CD4-positive, CD25-positive, alpha-beta regulatory T cell (primary cell): Measurements from ENCODE around the gene COL4A2. TPM values are rescaled to one million over a fixed set of nuclear protein-coding genes. Genes with fewer than 3 reads are reported as not detected.

ENCODE experiments used
- ATAC-seq, 2 donors: fragments of 150-1000 bp; cut with Tn5 transposase; one replicate each; pipeline ENCODE4 v1.10.0; 2021; ENCODE audit warnings: low read depth in 2 of 2, moderate number of reproducible peaks in 2 of 2, moderate library complexity in 1 of 2
- DNase-seq, 3 donors: peaks; one replicate each; pipeline versions ENCODE4 v3.0.0 to v3.0.0-alpha.2; 2012 to 2022; ENCODE audit warnings: mixed read lengths in 1 of 3
- H3K27ac ChIP-seq: one replicate; pipeline ENCODE4 v1.7.0; 2013; ENCODE audit warnings: mild to moderate bottlenecking, low read length; ENCODE audit not compliant: insufficient read depth, poor library complexity, severe bottlenecking
- H3K27me3 ChIP-seq: one replicate; pipeline ENCODE4 v1.7.0; 2013; ENCODE audit warnings: low read length; ENCODE audit not compliant: control insufficient read depth, insufficient read depth
- H3K36me3 ChIP-seq: one replicate; pipeline ENCODE4 v1.7.0; 2013; ENCODE audit warnings: mild to moderate bottlenecking, low read length, moderate library complexity; ENCODE audit not compliant: control insufficient read depth, insufficient read depth
- H3K4me1 ChIP-seq: 2 replicates; pipeline ENCODE4 v1.7.0; 2013; ENCODE audit warnings: mild to moderate bottlenecking, low read length; ENCODE audit not compliant: insufficient read depth, control insufficient read depth, poor library complexity, severe bottlenecking
- H3K4me3 ChIP-seq: one replicate; pipeline ENCODE4 v1.7.0; 2013; ENCODE audit warnings: low read depth, mild to moderate bottlenecking, low read length, moderate library complexity
- H3K9me3 ChIP-seq, 2 experiments: 1 replicate in 1 of 2; 2 replicates in 1 of 2; pipeline ENCODE4 v1.7.0; 2013; ENCODE audit warnings: low read length in 2 of 2, mild to moderate bottlenecking in 1 of 2, moderate library complexity in 1 of 2; ENCODE audit not compliant: control insufficient read depth in 2 of 2
- H3K27ac Mint-ChIP-seq, 3 donors: one replicate each; pipeline ENCODE4 v1.8.0; 2020 to 2022; ENCODE audit warnings: mild to moderate bottlenecking in 3 of 3, mixed read lengths in 3 of 3, moderate library complexity in 2 of 3
- H3K27me3 Mint-ChIP-seq: one replicate; pipeline ENCODE4 v1.8.0; 2022; ENCODE audit warnings: mild to moderate bottlenecking, mixed read lengths
- H3K36me3 Mint-ChIP-seq: one replicate; pipeline ENCODE4 v1.8.0; 2020; ENCODE audit warnings: mixed read lengths
- H3K4me1 Mint-ChIP-seq, 4 donors: one replicate each; pipeline ENCODE4 v1.8.0; 2020 to 2022; ENCODE audit warnings: mixed read lengths in 4 of 4, mild to moderate bottlenecking in 1 of 4
- H3K4me3 Mint-ChIP-seq, 4 donors: one replicate each; pipeline ENCODE4 v1.8.0; 2020 to 2022; ENCODE audit warnings: mild to moderate bottlenecking in 4 of 4, mixed read lengths in 4 of 4, moderate library complexity in 3 of 4
- H3K9me3 Mint-ChIP-seq, 7 donors: one replicate each; pipeline ENCODE4 v1.8.0; 2020 to 2022; ENCODE audit warnings: mixed read lengths in 7 of 7, mild to moderate bottlenecking in 3 of 7, moderate library complexity in 2 of 7
- polyA plus RNA-seq, 4 donors: library from polyadenylated mRNA; unstranded; fragments of 300-500 nt; fragmentation: Illumina TruSeq; gene quantifications; one replicate each; pipeline ENCODE4 v1.2.3, GENCODE V29; 2021
- total RNA-seq: library from RNA; stranded (reverse); gene quantifications from one replicate; pipeline ENCODE4 v1.2.3, GENCODE V29; 2022

The COL4A2 gene
- total and polyA plus RNA-seq, 5 donors from 2014 or later: not detected

DNA sequence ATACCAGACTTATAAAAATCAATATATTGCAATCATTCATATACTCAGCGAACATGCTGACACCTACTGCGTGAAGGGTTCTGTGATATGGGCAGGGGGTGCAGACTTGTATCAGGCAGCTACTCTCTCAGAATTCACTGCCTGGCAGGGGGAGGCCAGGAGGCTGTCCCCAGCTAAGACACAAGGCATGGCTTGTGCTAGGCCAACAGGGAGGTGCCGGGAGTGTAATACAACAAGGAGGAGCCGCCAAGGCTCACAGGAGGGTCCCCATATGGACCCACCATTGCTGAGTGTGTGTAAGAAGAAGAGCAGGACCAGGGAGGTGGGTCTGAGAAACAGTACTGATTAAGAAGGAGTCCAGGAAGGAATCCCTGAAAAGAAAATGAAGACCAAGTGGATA is 97.2 kb downstream of the COL4A2 start:
- H3K36me3 ChIP-seq: no peaks in the 10 kb centered on the region
- Mint-ChIP-seq H3K4me1 (peaks cover 0 to 2% (median 0%) of the 10 kb centered on the region in 4 donors), H3K9me3 (peaks cover 0 to 3% (median 0%) of the 10 kb centered on the region in 7 donors), H3K4me3 (no peak overlapping the region), H3K36me3 (no peaks in the 10 kb centered on the region), H3K27me3 (peaks cover 27% of the 10 kb centered on the region), H3K27ac (no peak overlapping the region)
- H3K27me3 ChIP-seq: no peaks in the 10 kb centered on the region
- H3K4me1 ChIP-seq: no peaks in the 10 kb centered on the region
- H3K4me3 ChIP-seq: no peak overlapping the region
- no peak overlapping the region for H3K27ac ChIP-seq
- no peaks in the 10 kb centered on the region for H3K9me3 ChIP-seq
- no peak for DNase-seq
- no peak for ATAC-seq

DNA sequence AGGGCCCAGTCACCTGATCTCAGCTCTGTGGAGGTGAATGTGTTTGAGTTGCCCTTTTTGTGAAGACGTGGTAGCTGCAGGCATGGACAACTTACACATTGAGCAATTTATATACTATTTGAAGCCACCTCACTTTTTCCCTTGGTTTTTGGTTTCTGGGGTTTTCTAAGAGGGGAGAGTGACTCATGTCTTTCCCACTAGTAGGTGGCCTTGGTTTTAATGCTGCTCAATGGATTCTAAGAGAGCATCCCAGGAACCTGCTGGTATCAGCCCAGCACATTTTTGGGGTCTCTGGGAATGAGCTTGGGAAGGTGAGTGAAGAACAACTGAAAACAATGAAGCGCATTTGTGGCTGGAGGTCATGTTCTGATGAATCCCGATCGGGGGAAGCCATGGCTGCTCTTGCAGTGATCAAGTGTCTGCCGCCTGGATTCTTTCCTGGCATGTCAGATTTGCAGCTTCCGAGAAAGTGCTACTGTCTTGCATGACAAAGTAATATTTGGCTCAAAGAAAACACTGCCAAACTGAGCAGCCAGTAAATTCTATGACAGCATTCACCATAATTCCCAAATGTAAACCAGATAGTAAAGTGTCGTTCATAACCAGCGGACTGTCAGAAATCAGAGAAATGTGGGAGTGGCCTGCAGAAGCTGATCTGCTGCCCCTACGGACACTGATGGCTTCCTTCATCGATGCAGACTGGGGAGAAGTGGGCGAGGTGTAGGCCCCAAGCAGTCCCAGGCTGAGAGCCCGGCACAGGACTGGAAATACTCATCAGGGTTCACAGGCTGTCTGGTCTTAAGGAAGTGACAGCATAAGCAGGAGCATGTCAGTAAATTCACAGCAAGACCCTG is 98.7 kb downstream of the COL4A2 start:
- H3K4me1 ChIP-seq: no peaks in the 10 kb centered on the region
- no peak overlapping the region for H3K4me3 ChIP-seq
- H3K27me3 Mint-ChIP-seq: peaks cover 23% of the 10 kb centered on the region
- H3K4me1 Mint-ChIP-seq: peaks cover 0 to 2% (median 0%) of the 10 kb centered on the region in 4 donors
- DNase-seq: no peak
- no peak overlapping the region for H3K4me3 Mint-ChIP-seq
- H3K36me3 Mint-ChIP-seq: no peaks in the 10 kb centered on the region
- ATAC-seq: no peak
- no peaks in the 10 kb centered on the region for H3K27me3 ChIP-seq
- no peak overlapping the region for H3K27ac Mint-ChIP-seq
- H3K9me3 ChIP-seq: no peaks in the 10 kb centered on the region
- H3K36me3 ChIP-seq: no peaks in the 10 kb centered on the region
- H3K9me3 Mint-ChIP-seq: peaks cover 0 to 3% (median 0%) of the 10 kb centered on the region in 7 donors
- no peak overlapping the region for H3K27ac ChIP-seq

- Mint-ChIP-seq H3K27ac (no peak overlapping the region), H3K4me3 (no peak overlapping the region)
- no peak for ATAC-seq
These were observed 99.9 kb downstream of the COL4A2 start for GRCh38 chr13:110407021-110407420.

DNA sequence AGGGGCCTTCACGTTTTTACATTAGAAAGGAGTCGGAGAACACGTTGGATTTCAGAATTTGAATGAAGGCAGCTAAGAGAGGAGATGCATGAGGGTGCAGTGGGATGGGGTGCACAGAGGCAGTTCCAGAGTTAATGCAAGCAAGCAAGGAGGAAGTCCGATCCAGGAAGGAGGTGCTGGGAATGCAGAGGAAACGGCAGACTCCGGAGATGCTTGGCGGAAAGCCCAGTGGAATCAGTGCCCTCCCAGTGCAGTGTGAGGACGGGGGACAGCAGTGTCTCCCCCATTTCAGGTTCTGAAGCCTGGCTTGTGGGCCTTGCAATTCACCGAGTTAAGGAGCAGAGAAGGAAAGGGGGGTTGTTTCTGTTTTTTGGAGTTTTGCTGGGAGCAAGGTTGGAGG is 100.4 kb downstream of the COL4A2 start:
- Histone ChIP-seq H3K9me3 (no peaks in the 10 kb centered on the region), H3K27ac (no peak overlapping the region), H3K4me3 (no peak overlapping the region), H3K27me3 (peaks cover 5% of the 10 kb centered on the region), H3K36me3 (no peaks in the 10 kb centered on the region), H3K4me1 (no peaks in the 10 kb centered on the region)
- Mint-ChIP-seq H3K36me3 (no peaks in the 10 kb centered on the region), H3K27me3 (peaks cover 30% of the 10 kb centered on the region), H3K4me1 (peaks cover 0 to 3% (median 1%) of the 10 kb centered on the region in 4 donors), H3K27ac (no peak overlapping the region), H3K4me3 (no peak overlapping the region), H3K9me3 (peaks cover 0 to 3% (median 0%) of the 10 kb centered on the region in 7 donors)
- no peak for ATAC-seq
- DNase-seq: no peak

More at GRCh38 chr13:110407021-110407420, 99.9 kb downstream of the COL4A2 start:
- no peak for DNase-seq
- Mint-ChIP-seq H3K36me3 (no peaks in the 10 kb centered on the region), H3K27me3 (peaks cover 25% of the 10 kb centered on the region), H3K4me1 (peaks cover 0 to 2% (median under 1%) of the 10 kb centered on the region in 4 donors), H3K9me3 (peaks cover 0 to 3% (median 0%) of the 10 kb centered on the region in 7 donors)
- no peaks in the 10 kb centered on the region for H3K9me3 ChIP-seq
- H3K27ac ChIP-seq: no peak overlapping the region
- no peaks in the 10 kb centered on the region for H3K36me3 ChIP-seq
- peaks cover 4% of the 10 kb centered on the region for H3K27me3 ChIP-seq
- no peak overlapping the region for H3K4me3 ChIP-seq
- H3K4me1 ChIP-seq: no peaks in the 10 kb centered on the region

DNA sequence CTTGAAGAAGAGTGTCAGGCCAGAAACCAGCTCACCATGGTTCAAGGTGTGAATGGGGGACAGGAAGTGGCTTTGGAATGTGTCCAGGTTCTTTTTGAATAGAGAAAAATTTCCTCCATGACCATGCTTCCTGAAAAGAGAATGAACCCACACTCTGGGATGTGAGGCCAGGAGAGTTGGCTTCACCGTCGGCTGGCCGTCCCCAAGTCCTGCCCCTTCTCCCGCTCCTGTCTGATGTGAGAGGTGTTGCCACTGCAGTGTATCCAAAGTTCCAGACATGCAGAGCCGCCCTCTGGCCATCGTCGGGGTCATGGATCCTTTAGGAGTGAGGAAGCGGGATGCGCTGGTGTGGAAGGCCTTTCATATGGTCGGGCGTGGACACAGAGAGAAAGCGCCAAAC is 101.2 kb downstream of the COL4A2 start:
- DNase-seq (no peak), ATAC-seq (no peak)
- H3K36me3 ChIP-seq: no peaks in the 10 kb centered on the region
- no peak overlapping the region for H3K4me3 ChIP-seq
- no peaks in the 10 kb centered on the region for H3K9me3 ChIP-seq
- peaks cover 0 to 2% (median 0%) of the 10 kb centered on the region in 7 donors for H3K9me3 Mint-ChIP-seq
- no peaks in the 10 kb centered on the region for H3K36me3 Mint-ChIP-seq
- H3K27ac Mint-ChIP-seq: no peak overlapping the region
- H3K27me3 ChIP-seq: peaks cover 5% of the 10 kb centered on the region
- no peaks in the 10 kb centered on the region for H3K4me1 ChIP-seq
- H3K27ac ChIP-seq: no peak overlapping the region
- H3K4me3 Mint-ChIP-seq: no peak overlapping the region
- peaks cover 25% of the 10 kb centered on the region for H3K27me3 Mint-ChIP-seq
- H3K4me1 Mint-ChIP-seq: peaks cover 0 to 3% (median 1%) of the 10 kb centered on the region in 4 donors

- Mint-ChIP-seq H3K27ac (no peak overlapping the region), H3K4me1 (peaks cover 0 to 3% (median 1%) of the 10 kb centered on the region in 4 donors), H3K36me3 (no peaks in the 10 kb centered on the region), H3K9me3 (peaks cover 0 to 2% (median 0%) of the 10 kb centered on the region in 7 donors), H3K4me3 (no peak overlapping the region), H3K27me3 (peaks cover 17% of the 10 kb centered on the region)
- Histone ChIP-seq H3K9me3 (no peaks in the 10 kb centered on the region), H3K27ac (no peak overlapping the region), H3K27me3 (peaks cover 5% of the 10 kb centered on the region), H3K36me3 (no peaks in the 10 kb centered on the region), H3K4me3 (no peak overlapping the region), H3K4me1 (no peaks in the 10 kb centered on the region)
- ATAC-seq (no peak), DNase-seq (no peak)
These were observed 102.5 kb downstream of the COL4A2 start for GRCh38 chr13:110409581-110409992.

DNA sequence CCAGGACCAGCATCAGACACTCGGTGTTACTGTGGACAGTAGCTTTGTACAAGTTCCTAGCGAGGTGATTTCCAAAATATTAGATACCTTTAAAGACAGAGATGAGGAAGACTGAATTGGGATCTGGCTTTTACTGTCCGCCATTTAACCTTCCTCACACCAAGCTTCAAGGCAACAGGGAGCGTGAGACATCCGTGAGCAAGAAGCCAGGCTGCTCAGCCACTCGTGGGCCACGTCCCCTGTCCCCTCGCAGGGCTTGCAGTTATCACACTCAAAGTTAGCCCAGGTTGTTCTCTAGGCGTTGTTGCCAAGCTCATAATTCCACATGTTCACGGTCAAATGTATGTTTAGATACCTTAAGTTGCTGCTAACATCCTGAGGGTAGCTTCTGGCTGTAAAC is 102.9 kb downstream of the COL4A2 start:
- no peak for DNase-seq

More for the DNA sequence above, 102.9 kb downstream of the COL4A2 start:
- Histone ChIP-seq H3K27ac (no peak overlapping the region), H3K4me3 (no peak overlapping the region), H3K36me3 (no peaks in the 10 kb centered on the region), H3K9me3 (no peaks in the 10 kb centered on the region), H3K4me1 (no peaks in the 10 kb centered on the region), H3K27me3 (peaks cover 5% of the 10 kb centered on the region)
- Mint-ChIP-seq H3K36me3 (no peaks in the 10 kb centered on the region), H3K27me3 (peaks cover 16% of the 10 kb centered on the region), H3K4me1 (peaks cover 0 to 3% (median 1%) of the 10 kb centered on the region in 4 donors), H3K9me3 (peaks cover 0 to 2% (median 0%) of the 10 kb centered on the region in 7 donors), H3K27ac (no peak overlapping the region), H3K4me3 (no peak overlapping the region)
- ATAC-seq: no peak
